Measurements from ENCODE around the gene HBD.
"Not testable (repeated sequence)": the region's sequence is repeated elsewhere in the genome, so short reads cannot be mapped to it uniquely, and the experiment has no call there.

Gene HBD

GRCh38 chr11:5252192-5252918, 18.1 kb upstream of the HBD start:
- DNase-seq: no peak

GRCh38 chr11:5251746-5252145, 17.5 kb upstream of the HBD start:
- no peak for DNase-seq

GRCh38 chr11:5250543-5251204, 16.4 kb upstream of the HBD start:
- no peak for DNase-seq

GRCh38 chr11:5249807-5250396, 15.6 kb upstream of the HBD start, which contains the start of gene HBG1:
TSS of gene HBG1 (minus strand) at chr11:5249857. CDS start at chr11:5249804, 53 bp downstream.
- not testable (repeated sequence) for DNase-seq

GRCh38 chr11:5248498-5248897, 14.2 kb upstream of the HBD start:
- not testable (repeated sequence) for DNase-seq

- DNase-seq: no peak
These were observed 13.3 kb upstream of the HBD start for GRCh38 chr11:5247472-5248192.

- DNase-seq: no peak
These were observed 12.6 kb upstream of the HBD start for GRCh38 chr11:5246772-5247471.

GRCh38 chr11:5245155-5245554, 10.9 kb upstream of the HBD start:
- no peak for DNase-seq

- DNase-seq: no peak
These were observed 9.5 kb upstream of the HBD start for GRCh38 chr11:5243816-5244180.

GRCh38 chr11:5242933-5243815, 8.9 kb upstream of the HBD start:
- DNase-seq: no peak

GRCh38 chr11:5242208-5242607, 7.9 kb upstream of the HBD start:
- no peak for DNase-seq

GRCh38 chr11:5241458-5241857, 7.2 kb upstream of the HBD start:
- no peak for DNase-seq

- DNase-seq: no peak
These were observed 6.2 kb upstream of the HBD start for GRCh38 chr11:5240458-5240857.

GRCh38 chr11:5240056-5240455, 5.8 kb upstream of the HBD start:
- DNase-seq: no peak

GRCh38 chr11:5239046-5239445, 4.8 kb upstream of the HBD start:
- DNase-seq: no peak

- DNase-seq: no peak
These were observed 4.2 kb upstream of the HBD start for GRCh38 chr11:5238486-5238885.

GRCh38 chr11:5237420-5237819, 3.1 kb upstream of the HBD start:
- no peak for DNase-seq

- no peak for DNase-seq
These were observed 1.2 kb upstream of the HBD start for GRCh38 chr11:5235364-5236095.

- DNase-seq: no peak
These were observed 976 bp downstream of the HBD start for GRCh38 chr11:5233307-5233706.

GRCh38 chr11:5232821-5233220, 1.5 kb downstream of the HBD start:
- no peak for DNase-seq

GRCh38 chr11:5232176-5232575, 2.1 kb downstream of the HBD start:
- DNase-seq: no peak
